SU-DHL-6 (cell line): ENCODE data around the gene STK26.

ENCODE experiments used
- H2AFZ ChIP-seq: fragments of 200-600 bp; sonication (generic); 2 replicates; pipeline ENCODE4 v1.6.1; 2014; ENCODE audit warnings: low read depth, mild to moderate bottlenecking, moderate library complexity, mixed read lengths, antibody characterized with exemption, low read length; ENCODE audit not compliant: severe bottlenecking
- H3F3A ChIP-seq: fragments of 200-600 bp; shearing (Covaris generic); 2 replicates; pipeline ENCODE4 v1.6.0; 2016; ENCODE audit warnings: antibody characterized with exemption, mild to moderate bottlenecking; ENCODE audit not compliant: insufficient read depth
- H3K27ac ChIP-seq: fragments of 200-600 bp; sonication (generic); 2 replicates; pipeline ENCODE4 v1.5.1; 2016; ENCODE audit warnings: low read depth, mild to moderate bottlenecking, low read length, moderate library complexity, mixed read lengths
- H3K27me3 ChIP-seq: fragments of 200-600 bp; sonication (generic), shearing (Covaris generic); 2 replicates; pipeline ENCODE4 v1.6.0; 2014; ENCODE audit warnings: mild to moderate bottlenecking, low read length
- H3K36me3 ChIP-seq: fragments of 200-600 bp; sonication (generic); 2 replicates; pipeline ENCODE4 v1.6.1; 2014; ENCODE audit warnings: mild to moderate bottlenecking, low read length, mixed read lengths
- H3K4me2 ChIP-seq: fragments of 300-600, 200-600 bp; shearing (Covaris generic), sonication (generic); 2 replicates; pipeline ENCODE4 v1.6.0; 2014; ENCODE audit warnings: low read length, low read depth, mild to moderate bottlenecking; ENCODE audit not compliant: poor library complexity, severe bottlenecking
- H3K4me3 ChIP-seq: fragments of 200-600 bp; sonication (generic); 2 replicates; pipeline ENCODE4 v1.5.1; 2014; ENCODE audit warnings: antibody characterized with exemption, low read length, mild to moderate bottlenecking, mixed read lengths; ENCODE audit not compliant: insufficient read depth, poor library complexity, severe bottlenecking
- H3K79me2 ChIP-seq: fragments of 200-600 bp; sonication (generic); 2 replicates; pipeline ENCODE4 v1.6.1; 2014; ENCODE audit warnings: mild to moderate bottlenecking, low read length, moderate library complexity; ENCODE audit not compliant: insufficient read depth
- H3K9ac ChIP-seq: fragments of 200-600 bp; sonication (generic); 2 replicates; pipeline ENCODE4 v1.7.0; 2014; ENCODE audit warnings: mild to moderate bottlenecking, low read length
- H3K9me2 ChIP-seq: fragments of 200-600 bp; sonication (generic); replicated peaks from 2 replicates; pipeline ENCODE4 v1.6.1; 2014; ENCODE audit warnings: low read length; ENCODE audit not compliant: insufficient read depth
- H3K9me3 ChIP-seq: fragments of 200-600 bp; sonication (generic); 2 replicates; pipeline ENCODE4 v1.6.1; 2014; ENCODE audit warnings: low read length, mixed read lengths; ENCODE audit not compliant: insufficient read depth
- H4K20me1 ChIP-seq: fragments of 200-600 bp; sonication (generic); 2 replicates; pipeline ENCODE4 v1.6.1; 2014; ENCODE audit warnings: low read depth, mild to moderate bottlenecking, antibody characterized with exemption, low read length, moderate library complexity, mixed read lengths
- EZH2phosphoT487 ChIP-seq: fragments of 200-600 bp; sonication (generic), shearing (Covaris generic); conservative IDR thresholded peaks from 2 replicates; pipeline ENCODE4 v1.6.1; 2018; ENCODE audit warnings: mild to moderate bottlenecking, antibody characterized with exemption, low read length, moderate library complexity, mixed read lengths
- TF ChIP-seq, protein P1 (sequence below): fragments of 200-600 bp; sonication (generic); IDR thresholded peaks from one replicate; pipeline ENCODE4 v1.5.1; 2017; ENCODE audit warnings: antibody characterized with exemption, mild to moderate bottlenecking, low read length, moderate library complexity; ENCODE audit not compliant: insufficient read depth, poor library complexity, severe bottlenecking

STK26 gene

DNA sequence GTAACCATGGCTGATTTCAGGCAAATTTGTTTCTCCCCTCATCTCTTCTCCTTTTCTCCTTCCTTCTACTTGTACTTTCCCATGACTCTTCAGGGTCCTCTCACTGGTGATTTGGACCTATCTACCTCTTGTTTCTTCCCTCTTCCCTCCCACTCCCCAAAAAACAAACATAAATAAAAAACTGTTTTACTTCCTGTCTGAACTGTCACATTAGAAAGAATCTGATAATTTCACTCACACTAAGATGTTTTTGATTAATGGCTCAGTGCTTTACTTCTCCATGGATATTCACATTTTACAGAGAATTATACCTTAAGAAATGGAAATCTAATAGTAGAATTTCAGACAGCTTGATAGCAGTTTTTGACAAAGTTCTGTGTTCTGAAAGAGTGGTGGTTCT, 7.2 kb downstream of the STK26 start:
- no peaks in the 10 kb centered on the region for H3K27me3 ChIP-seq
- no peak overlapping the region for H3K4me3 ChIP-seq
- peaks cover 90% of the 10 kb centered on the region for H3K79me2 ChIP-seq
- H3K9me2 ChIP-seq = no peaks in the 10 kb centered on the region
- H4K20me1 ChIP-seq = peaks cover 4% of the 10 kb centered on the region; the same call in 1 of the 2 replicates
- TF ChIP-seq, protein P1, sequence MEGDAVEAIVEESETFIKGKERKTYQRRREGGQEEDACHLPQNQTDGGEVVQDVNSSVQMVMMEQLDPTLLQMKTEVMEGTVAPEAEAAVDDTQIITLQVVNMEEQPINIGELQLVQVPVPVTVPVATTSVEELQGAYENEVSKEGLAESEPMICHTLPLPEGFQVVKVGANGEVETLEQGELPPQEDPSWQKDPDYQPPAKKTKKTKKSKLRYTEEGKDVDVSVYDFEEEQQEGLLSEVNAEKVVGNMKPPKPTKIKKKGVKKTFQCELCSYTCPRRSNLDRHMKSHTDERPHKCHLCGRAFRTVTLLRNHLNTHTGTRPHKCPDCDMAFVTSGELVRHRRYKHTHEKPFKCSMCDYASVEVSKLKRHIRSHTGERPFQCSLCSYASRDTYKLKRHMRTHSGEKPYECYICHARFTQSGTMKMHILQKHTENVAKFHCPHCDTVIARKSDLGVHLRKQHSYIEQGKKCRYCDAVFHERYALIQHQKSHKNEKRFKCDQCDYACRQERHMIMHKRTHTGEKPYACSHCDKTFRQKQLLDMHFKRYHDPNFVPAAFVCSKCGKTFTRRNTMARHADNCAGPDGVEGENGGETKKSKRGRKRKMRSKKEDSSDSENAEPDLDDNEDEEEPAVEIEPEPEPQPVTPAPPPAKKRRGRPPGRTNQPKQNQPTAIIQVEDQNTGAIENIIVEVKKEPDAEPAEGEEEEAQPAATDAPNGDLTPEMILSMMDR = no peak
- no peak for TF ChIP-seq EZH2phosphoT487
- no peaks in the 10 kb centered on the region for H3K9me3 ChIP-seq
- H3K36me3 ChIP-seq = no peaks in the 10 kb centered on the region; the same call in 1 of the 2 replicates
- H2AFZ ChIP-seq = no peak overlapping the region
- H3K4me2 ChIP-seq = no peak overlapping the region
- H3K27ac ChIP-seq = no peak overlapping the region
- peaks cover 4% of the 10 kb centered on the region; the same call in 1 of the 2 replicates for H3F3A ChIP-seq
- H3K9ac ChIP-seq = no peak overlapping the region

DNA sequence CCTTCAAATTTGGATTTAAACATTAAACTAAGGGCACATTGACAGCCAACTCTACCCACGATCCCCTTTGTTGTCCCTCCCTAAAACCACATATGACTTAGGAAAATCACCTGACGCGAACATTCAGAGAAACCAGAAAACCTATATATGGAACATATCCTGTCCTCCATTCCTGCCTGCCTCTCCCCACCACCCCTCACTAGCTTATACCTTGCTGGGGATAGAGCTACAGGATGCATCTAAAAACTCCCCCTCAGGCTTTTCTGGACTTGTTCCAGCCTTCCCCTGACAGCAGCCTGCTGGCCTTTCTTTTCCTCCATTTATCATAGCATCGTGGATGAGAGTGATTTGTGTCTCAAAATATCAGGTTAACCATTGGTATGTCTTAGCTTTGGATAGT, 8.8 kb downstream of the STK26 start:
- Histone ChIP-seq H3K36me3 (no peaks in the 10 kb centered on the region), H3K27ac (no peak overlapping the region), H2AFZ (no peak overlapping the region), H3K9me2 (no peaks in the 10 kb centered on the region), H4K20me1 (peaks cover 4% of the 10 kb centered on the region; the same call in 1 of the 2 replicates), H3K9ac (no peak overlapping the region), H3K27me3 (no peaks in the 10 kb centered on the region), H3K4me3 (no peak overlapping the region), H3K9me3 (no peaks in the 10 kb centered on the region), H3K4me2 (peak overlapping the region; percentile 23), H3K79me2 (peaks cover 83% of the 10 kb centered on the region), H3F3A (peaks cover 4% of the 10 kb centered on the region; the same call in 1 of the 2 replicates)
- no peak for TF ChIP-seq EZH2phosphoT487
- TF ChIP-seq, protein P1 = no peak

DNA sequence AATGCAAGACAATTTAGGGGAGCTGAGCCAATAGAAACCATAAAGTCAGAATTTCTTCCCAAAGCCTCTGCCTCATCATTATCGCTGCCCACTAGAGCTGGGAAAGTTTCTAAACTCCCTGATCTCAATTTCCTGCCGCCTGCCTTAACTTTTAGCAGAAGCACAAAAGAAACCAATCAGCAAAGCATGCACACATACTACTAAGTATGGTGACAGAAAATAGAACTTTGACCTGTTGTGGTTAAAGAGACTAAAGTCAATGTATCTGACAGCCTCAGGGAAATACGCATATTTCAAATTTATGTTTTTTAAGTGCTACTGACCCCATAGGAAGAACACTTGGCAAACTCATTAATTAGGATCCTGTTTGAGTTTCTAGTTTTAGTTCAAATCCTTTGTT, 10.1 kb downstream of the STK26 start:
- no peaks in the 10 kb centered on the region for H3K9me3 ChIP-seq
- peaks cover 4% of the 10 kb centered on the region; the same call in 1 of the 2 replicates for H3F3A ChIP-seq
- H3K27me3 ChIP-seq = no peaks in the 10 kb centered on the region
- H2AFZ ChIP-seq = no peak overlapping the region
- no peaks in the 10 kb centered on the region for H3K36me3 ChIP-seq
- no peak overlapping the region for H3K4me3 ChIP-seq
- H3K9me2 ChIP-seq = no peaks in the 10 kb centered on the region
- H3K79me2 ChIP-seq = peaks cover 83% of the 10 kb centered on the region
- no peaks in the 10 kb centered on the region; the same call in 1 of the 2 replicates for H4K20me1 ChIP-seq
- no peak for TF ChIP-seq EZH2phosphoT487
- TF ChIP-seq, protein P1 = no peak
- H3K9ac ChIP-seq = no peak overlapping the region
- H3K4me2 ChIP-seq = peak overlapping the region; percentile 23
- peak overlapping the region; percentile 15; the same call in 1 of the 2 replicates for H3K27ac ChIP-seq
